OCI-LY1 (cell line): Measurements from ENCODE around the gene TRAF3IP1.

Experiments used
- H2AFZ ChIP-seq: fragments of 200-600 bp; sonication (generic), shearing (Covaris generic); 2 replicates; pipeline ENCODE4 v1.6.0; 2014; ENCODE audit warnings: antibody characterized with exemption, mild to moderate bottlenecking, low read length
- H3F3A ChIP-seq: fragments of 200-600 bp; sonication (generic), shearing (Covaris generic); 2 replicates; pipeline ENCODE4 v1.6.0; 2014; ENCODE audit warnings: mild to moderate bottlenecking, antibody characterized with exemption, low read length, moderate library complexity; ENCODE audit not compliant: insufficient read depth
- H3K27ac ChIP-seq: fragments of 200-600 bp; sonication (generic); 2 replicates; pipeline ENCODE4 v1.5.1; 2014; ENCODE audit warnings: low read length, mixed run types, mild to moderate bottlenecking, low read depth; ENCODE audit not compliant: poor library complexity, severe bottlenecking
- H3K27me3 ChIP-seq: fragments of 200-600 bp; sonication (generic); 2 replicates; pipeline ENCODE4 v1.6.0; 2014; ENCODE audit warnings: antibody characterized with exemption, mild to moderate bottlenecking, low read length, moderate library complexity; ENCODE audit not compliant: insufficient read depth
- H3K36me3 ChIP-seq: fragments of 200-600 bp; sonication (generic); 2 replicates; pipeline ENCODE4 v1.6.1; 2014; ENCODE audit warnings: mild to moderate bottlenecking, antibody characterized with exemption, low read length, moderate library complexity, mixed read lengths; ENCODE audit not compliant: insufficient read depth
- H3K4me1 ChIP-seq: fragments of 200-600 bp; sonication (generic); 2 replicates; pipeline ENCODE4 v1.5.1; 2014; ENCODE audit warnings: mild to moderate bottlenecking, low read length, moderate library complexity; ENCODE audit not compliant: insufficient read depth, severe bottlenecking
- H3K4me2 ChIP-seq: fragments of 200-600 bp; sonication (generic), shearing (Covaris generic); 2 replicates; pipeline ENCODE4 v1.6.1; 2014; ENCODE audit warnings: low read length
- H3K4me3 ChIP-seq: fragments of 200-600 bp; sonication (generic); 2 replicates; pipeline ENCODE4 v1.5.1; 2014; ENCODE audit warnings: low read length, low read depth, mild to moderate bottlenecking, mixed read lengths; ENCODE audit not compliant: poor library complexity, severe bottlenecking
- H3K79me2 ChIP-seq: fragments of 200-600 bp; shearing (Covaris generic); 2 replicates; pipeline ENCODE4 v1.6.1; 2016; ENCODE audit warnings: mixed run types, low read length, mixed read lengths; ENCODE audit not compliant: insufficient read depth
- H3K9ac ChIP-seq: fragments of 200-600 bp; sonication (generic), shearing (Covaris generic); 2 replicates; pipeline ENCODE4 v1.6.1; 2014; ENCODE audit warnings: mild to moderate bottlenecking, low read length, mixed read lengths
- H3K9me2 ChIP-seq: fragments of 200-600 bp; sonication (generic), shearing (Covaris generic); 2 replicates; pipeline ENCODE4 v1.6.1; 2014; ENCODE audit warnings: low read depth, mild to moderate bottlenecking, low read length, mixed read lengths
- H3K9me3 ChIP-seq: fragments of 200-600 bp; shearing (Covaris generic); 2 replicates; pipeline ENCODE4 v1.6.1; 2014; ENCODE audit warnings: low read length, mixed read lengths
- H4K20me1 ChIP-seq: fragments of 200-600 bp; sonication (generic), shearing (Covaris generic); 2 replicates; pipeline ENCODE4 v1.6.0; 2016; ENCODE audit warnings: mild to moderate bottlenecking, low read length; ENCODE audit not compliant: insufficient read depth
- EZH2 ChIP-seq: fragments of 200-600 bp; sonication (generic), shearing (Covaris generic); IDR thresholded peaks from 2 replicates; pipeline ENCODE4 v1.8.0; 2017; ENCODE audit warnings: borderline replicate concordance, mixed run types, mild to moderate bottlenecking, antibody characterized with exemption, low read length, moderate library complexity, mixed read lengths
- TF ChIP-seq, protein P1 (sequence below): fragments of 200-600 bp; sonication (generic), shearing (Covaris generic); IDR thresholded peaks from 2 replicates; pipeline ENCODE4 v1.5.1; 2017; ENCODE audit warnings: mild to moderate bottlenecking, antibody characterized with exemption, low read length, moderate library complexity, mixed read lengths

TRAF3IP1 gene

DNA sequence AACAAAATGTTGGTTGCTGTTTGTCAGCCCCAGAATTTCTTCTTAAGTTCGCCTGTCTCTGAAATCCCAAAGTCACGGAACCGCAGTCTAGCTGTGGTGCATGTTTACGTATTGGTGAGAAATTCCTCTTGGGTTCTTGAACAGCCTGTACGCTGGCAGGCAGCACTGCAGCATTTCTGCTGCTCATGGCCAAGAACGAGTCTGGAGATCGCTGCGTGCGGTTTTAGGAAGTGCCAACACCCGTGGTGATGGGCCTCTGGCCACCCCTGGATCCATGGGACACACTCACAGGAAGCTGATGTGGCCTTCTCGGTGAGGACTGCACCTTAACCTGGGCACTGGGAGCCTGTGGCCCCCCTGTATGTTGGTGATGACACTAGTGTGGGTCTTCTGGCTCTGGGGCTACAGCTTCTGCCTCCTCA is 130.1 kb downstream of the TRAF3IP1 start:
- Histone ChIP-seq H3F3A (no peaks in the 10 kb centered on the region), H3K36me3 (peaks cover 71% of the 10 kb centered on the region), H3K9me2 (no peaks in the 10 kb centered on the region), H3K79me2 (no peaks in the 10 kb centered on the region), H3K4me3 (no peak overlapping the region), H3K4me1 (no peaks in the 10 kb centered on the region), H3K27ac (no peak overlapping the region), H4K20me1 (no peaks in the 10 kb centered on the region), H3K4me2 (no peak overlapping the region), H3K9me3 (no peaks in the 10 kb centered on the region), H2AFZ (no peak overlapping the region), H3K9ac (no peak overlapping the region), H3K27me3 (no peaks in the 10 kb centered on the region; the same call in 1 of the 2 replicates)
- TF ChIP-seq EZH2, result no peak
- TF ChIP-seq, protein P1, sequence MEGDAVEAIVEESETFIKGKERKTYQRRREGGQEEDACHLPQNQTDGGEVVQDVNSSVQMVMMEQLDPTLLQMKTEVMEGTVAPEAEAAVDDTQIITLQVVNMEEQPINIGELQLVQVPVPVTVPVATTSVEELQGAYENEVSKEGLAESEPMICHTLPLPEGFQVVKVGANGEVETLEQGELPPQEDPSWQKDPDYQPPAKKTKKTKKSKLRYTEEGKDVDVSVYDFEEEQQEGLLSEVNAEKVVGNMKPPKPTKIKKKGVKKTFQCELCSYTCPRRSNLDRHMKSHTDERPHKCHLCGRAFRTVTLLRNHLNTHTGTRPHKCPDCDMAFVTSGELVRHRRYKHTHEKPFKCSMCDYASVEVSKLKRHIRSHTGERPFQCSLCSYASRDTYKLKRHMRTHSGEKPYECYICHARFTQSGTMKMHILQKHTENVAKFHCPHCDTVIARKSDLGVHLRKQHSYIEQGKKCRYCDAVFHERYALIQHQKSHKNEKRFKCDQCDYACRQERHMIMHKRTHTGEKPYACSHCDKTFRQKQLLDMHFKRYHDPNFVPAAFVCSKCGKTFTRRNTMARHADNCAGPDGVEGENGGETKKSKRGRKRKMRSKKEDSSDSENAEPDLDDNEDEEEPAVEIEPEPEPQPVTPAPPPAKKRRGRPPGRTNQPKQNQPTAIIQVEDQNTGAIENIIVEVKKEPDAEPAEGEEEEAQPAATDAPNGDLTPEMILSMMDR, result no peak
